GM12873 (cell line): Measurements from ENCODE around the gene PHLDB2.

Source experiments
- TF ChIP-seq, protein P1 (sequence below): IDR thresholded peaks from 2 replicates; pipeline ENCODE4 v1.5.1; 2012; ENCODE audit warnings: low read depth, mild to moderate bottlenecking, moderate library complexity, low read length, control low read depth; ENCODE audit not compliant: insufficient read depth; ENCODE audit errors: missing control alignments

Gene PHLDB2

DNA sequence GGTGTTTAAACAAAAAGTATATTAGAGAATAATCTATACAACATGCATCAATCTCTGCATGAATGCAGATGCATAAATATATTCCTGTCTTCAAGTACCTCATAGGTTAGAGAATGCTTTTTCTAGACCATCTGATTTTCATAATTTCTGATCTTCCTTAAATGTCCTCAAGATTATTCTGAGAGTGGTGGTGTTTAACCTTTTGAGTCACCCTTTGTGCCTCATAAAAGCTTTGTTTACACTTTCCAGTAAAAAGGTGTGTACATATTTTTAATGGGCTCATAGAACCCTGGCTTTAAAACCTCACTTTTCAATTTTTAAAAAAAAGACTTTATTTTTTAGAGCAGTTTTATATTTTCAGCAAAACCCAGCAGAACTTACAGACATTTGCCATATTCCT lies 78.8 kb downstream of the PHLDB2 start:
- TF ChIP-seq, protein P1, sequence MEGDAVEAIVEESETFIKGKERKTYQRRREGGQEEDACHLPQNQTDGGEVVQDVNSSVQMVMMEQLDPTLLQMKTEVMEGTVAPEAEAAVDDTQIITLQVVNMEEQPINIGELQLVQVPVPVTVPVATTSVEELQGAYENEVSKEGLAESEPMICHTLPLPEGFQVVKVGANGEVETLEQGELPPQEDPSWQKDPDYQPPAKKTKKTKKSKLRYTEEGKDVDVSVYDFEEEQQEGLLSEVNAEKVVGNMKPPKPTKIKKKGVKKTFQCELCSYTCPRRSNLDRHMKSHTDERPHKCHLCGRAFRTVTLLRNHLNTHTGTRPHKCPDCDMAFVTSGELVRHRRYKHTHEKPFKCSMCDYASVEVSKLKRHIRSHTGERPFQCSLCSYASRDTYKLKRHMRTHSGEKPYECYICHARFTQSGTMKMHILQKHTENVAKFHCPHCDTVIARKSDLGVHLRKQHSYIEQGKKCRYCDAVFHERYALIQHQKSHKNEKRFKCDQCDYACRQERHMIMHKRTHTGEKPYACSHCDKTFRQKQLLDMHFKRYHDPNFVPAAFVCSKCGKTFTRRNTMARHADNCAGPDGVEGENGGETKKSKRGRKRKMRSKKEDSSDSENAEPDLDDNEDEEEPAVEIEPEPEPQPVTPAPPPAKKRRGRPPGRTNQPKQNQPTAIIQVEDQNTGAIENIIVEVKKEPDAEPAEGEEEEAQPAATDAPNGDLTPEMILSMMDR, result no peak

DNA sequence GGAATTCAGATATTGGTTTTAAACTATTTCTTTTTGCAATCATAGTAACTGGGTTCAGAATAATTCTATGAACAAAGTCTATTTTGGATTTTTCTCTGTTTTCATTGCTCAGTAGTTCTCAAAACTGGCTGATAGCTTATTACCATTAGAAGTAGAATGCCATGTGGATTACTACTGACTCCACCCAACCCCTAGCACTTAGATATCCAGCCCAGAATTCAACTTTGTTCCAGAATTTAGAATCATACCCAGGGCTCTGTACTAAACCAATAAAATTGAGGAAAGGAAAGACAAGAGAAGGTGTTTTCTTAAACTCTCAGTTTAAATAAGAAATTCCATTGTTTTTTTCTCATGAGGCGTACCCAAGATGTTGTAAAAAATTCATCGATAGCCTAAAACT lies 80.8 kb downstream of the PHLDB2 start:
- TF ChIP-seq, protein P1, result no peak

DNA sequence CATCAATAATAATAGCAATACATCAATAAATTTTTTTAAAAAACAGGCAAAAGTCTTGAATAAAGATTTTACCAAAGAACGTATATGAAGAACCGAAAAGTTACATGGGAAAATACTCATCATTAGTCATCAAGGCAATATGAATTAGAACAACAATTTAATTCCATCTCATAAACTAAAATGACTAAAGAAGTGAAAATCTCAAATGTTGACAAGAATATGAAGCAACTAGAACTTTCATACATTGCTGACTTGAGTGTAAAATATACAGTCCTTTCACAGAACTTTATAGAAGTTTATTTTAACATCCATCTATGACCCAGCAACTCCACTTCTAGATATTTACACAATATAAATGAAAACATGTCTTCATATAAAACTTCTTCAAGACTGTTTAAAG lies 84.5 kb downstream of the PHLDB2 start:
- TF ChIP-seq, protein P1, result no peak

DNA sequence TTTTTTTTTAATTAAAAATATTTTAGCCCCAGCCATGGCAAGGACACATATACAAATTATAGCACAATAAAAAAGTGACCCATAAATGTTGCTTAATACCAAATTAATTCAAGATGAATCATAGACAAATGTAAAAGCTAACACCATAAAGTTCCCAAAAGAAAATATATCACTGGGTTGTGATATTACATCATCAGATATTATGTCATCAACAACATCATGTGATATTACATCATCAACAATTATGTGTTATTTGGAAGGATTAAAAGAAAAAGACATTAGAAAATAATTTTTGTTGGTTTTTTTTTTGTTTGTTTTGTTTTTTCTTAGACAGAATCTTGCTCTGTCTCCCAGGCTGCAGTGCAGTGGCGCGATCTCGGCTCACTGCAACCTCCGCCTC lies 85.3 kb downstream of the PHLDB2 start:
- TF ChIP-seq, protein P1, result no peak

DNA sequence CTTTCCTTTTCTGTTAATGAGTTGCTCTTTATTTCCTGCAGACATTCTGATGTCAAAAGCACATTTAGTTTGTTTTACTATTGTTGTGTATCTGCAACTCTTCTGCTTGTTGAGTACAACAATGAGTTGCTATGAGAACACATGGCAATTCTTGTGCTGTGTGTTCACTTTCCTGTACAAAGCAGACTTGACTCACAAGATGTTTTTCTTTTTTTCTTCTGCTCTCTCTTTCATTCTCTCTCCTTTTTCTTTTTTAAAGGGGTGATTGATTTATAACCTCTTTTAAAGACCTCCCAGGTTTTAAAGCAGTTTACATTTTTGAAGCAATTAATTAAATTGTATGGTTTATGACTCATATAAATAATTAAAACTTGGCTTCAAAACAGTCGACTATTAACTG lies 88.2 kb downstream of the PHLDB2 start:
- TF ChIP-seq, protein P1, result no peak

DNA sequence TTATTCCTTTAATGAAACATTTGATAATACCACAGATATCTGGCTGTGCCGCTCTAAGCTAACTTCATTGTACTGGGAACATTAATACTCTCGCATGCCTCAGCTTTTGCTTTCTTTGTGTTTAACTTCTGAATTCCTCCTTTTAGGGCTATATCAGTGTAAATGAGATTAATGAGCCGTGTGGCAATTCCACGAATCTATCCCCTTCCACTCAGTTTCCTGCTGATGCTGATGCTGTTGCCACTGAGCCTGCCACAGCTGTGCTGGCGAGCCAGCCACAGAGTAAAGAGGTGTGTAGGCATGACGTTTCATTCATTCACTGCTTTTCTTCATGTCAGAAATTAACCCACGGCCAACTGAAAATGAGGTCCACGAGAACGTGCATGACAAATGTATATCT lies 89.7 kb downstream of the PHLDB2 start:
- TF ChIP-seq, protein P1, result no peak

DNA sequence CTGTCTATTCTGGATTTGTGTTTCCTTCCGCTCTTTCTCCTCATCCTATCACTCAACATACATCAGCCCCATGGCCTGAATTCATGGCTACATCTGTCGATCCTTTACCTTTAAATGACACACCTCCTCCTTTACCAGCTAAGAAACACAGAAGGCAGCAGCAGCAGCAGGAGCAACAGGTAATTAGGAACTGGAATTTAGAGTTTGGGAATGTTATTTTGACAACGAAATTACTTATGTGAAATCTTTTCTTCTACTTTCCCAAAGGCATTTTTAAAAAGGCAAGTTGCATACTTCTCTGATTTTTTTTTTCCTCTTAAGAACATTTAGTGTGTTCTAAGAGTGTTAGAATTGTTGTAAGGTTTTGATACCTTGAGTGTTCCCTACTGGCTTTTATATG lies 90.6 kb downstream of the PHLDB2 start:
- TF ChIP-seq, protein P1, result no peak
